Chondrocyte (in vitro differentiated cells): Measurements from ENCODE around the gene GDPD5. TPM values are rescaled to one million over a fixed set of nuclear protein-coding genes. Genes with fewer than 3 reads are reported as not detected.
A peak's percentile ranks its signal among the peaks of the same experiment; 100 is the strongest.

Experiments
- DNase-seq: peaks from one replicate; pipeline ENCODE4 v3.0.0; 2021; ENCODE audit warnings: mixed read lengths, low spot score
- H3K27ac Mint-ChIP-seq: one replicate; pipeline ENCODE4 v1.8.0; 2021; ENCODE audit warnings: mild to moderate bottlenecking, moderate library complexity, mixed read lengths; ENCODE audit not compliant: unreplicated experiment
- H3K27me3 Mint-ChIP-seq: 2 replicates; pipeline ENCODE4 v1.8.0; 2021; ENCODE audit warnings: low read depth, mixed read lengths
- H3K36me3 Mint-ChIP-seq: 2 replicates; pipeline ENCODE4 v1.8.0; 2021; ENCODE audit warnings: low read depth, mixed read lengths
- H3K4me1 Mint-ChIP-seq: 2 replicates; pipeline ENCODE4 v1.8.0; 2021; ENCODE audit warnings: low read depth, mild to moderate bottlenecking, mixed read lengths
- H3K4me3 Mint-ChIP-seq: one replicate; pipeline ENCODE4 v1.8.0; 2021; ENCODE audit warnings: mild to moderate bottlenecking, moderate library complexity, mixed read lengths; ENCODE audit not compliant: unreplicated experiment
- H3K9me3 Mint-ChIP-seq: 2 replicates; pipeline ENCODE4 v1.8.0; 2021; ENCODE audit warnings: low read depth, mixed read lengths
- total RNA-seq: library from RNA; stranded (reverse); gene quantifications from 3 replicates; pipeline ENCODE4 v1.2.1, GENCODE V29; 2021
- TF ChIP-seq, protein P1 (sequence below): fragments of 200-600 bp; sonication (generic); IDR thresholded peaks from 2 replicates; pipeline ENCODE4 v1.5.0; 2021; ENCODE audit warnings: antibody characterized with exemption, mild to moderate bottlenecking, moderate library complexity

GDPD5 gene
- total RNA-seq, 1 donor from 2014 or later = 12.6 TPM

DNA sequence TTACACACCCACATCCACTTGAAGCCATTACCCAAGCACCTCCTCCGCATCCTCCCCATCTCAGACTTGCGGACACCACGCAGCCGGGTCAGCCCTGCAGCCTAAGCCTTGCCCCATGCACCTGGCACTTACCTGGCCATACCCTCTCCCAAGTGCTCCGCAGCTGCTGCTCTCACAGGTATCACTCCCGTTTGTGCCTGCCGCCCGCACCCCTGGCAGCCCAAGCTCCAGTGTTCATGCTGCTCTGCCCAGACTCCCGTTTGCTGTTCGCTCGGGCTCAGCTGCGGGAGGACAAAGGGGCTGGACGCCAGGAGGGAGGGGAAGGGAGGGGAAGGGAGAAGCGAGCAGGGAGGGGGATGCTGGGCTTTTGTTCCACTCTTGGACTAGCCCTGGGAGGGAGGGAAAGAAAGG, 92.8 kb downstream of the GDPD5 start, which contains the start of gene KLHL35:
Gene KLHL35, minus strand, starts transcription at position 293 of the 411 bp plus-strand sequence. CDS start 2,574 bp downstream, outside the sequence.
- Mint-ChIP-seq H3K4me3 (no peak within 1 kb of the TSS), H3K36me3 (peaks cover 4% of the 10 kb centered on the region), H3K27ac (no peak within 1 kb of the TSS), H3K9me3 (peaks cover 3% of the 10 kb centered on the region), H3K4me1 (peaks cover 21% of the 10 kb centered on the region), H3K27me3 (peaks cover 3% of the 10 kb centered on the region)
- TF ChIP-seq, protein P1, sequence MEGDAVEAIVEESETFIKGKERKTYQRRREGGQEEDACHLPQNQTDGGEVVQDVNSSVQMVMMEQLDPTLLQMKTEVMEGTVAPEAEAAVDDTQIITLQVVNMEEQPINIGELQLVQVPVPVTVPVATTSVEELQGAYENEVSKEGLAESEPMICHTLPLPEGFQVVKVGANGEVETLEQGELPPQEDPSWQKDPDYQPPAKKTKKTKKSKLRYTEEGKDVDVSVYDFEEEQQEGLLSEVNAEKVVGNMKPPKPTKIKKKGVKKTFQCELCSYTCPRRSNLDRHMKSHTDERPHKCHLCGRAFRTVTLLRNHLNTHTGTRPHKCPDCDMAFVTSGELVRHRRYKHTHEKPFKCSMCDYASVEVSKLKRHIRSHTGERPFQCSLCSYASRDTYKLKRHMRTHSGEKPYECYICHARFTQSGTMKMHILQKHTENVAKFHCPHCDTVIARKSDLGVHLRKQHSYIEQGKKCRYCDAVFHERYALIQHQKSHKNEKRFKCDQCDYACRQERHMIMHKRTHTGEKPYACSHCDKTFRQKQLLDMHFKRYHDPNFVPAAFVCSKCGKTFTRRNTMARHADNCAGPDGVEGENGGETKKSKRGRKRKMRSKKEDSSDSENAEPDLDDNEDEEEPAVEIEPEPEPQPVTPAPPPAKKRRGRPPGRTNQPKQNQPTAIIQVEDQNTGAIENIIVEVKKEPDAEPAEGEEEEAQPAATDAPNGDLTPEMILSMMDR = no peak
- no peak for DNase-seq

DNA sequence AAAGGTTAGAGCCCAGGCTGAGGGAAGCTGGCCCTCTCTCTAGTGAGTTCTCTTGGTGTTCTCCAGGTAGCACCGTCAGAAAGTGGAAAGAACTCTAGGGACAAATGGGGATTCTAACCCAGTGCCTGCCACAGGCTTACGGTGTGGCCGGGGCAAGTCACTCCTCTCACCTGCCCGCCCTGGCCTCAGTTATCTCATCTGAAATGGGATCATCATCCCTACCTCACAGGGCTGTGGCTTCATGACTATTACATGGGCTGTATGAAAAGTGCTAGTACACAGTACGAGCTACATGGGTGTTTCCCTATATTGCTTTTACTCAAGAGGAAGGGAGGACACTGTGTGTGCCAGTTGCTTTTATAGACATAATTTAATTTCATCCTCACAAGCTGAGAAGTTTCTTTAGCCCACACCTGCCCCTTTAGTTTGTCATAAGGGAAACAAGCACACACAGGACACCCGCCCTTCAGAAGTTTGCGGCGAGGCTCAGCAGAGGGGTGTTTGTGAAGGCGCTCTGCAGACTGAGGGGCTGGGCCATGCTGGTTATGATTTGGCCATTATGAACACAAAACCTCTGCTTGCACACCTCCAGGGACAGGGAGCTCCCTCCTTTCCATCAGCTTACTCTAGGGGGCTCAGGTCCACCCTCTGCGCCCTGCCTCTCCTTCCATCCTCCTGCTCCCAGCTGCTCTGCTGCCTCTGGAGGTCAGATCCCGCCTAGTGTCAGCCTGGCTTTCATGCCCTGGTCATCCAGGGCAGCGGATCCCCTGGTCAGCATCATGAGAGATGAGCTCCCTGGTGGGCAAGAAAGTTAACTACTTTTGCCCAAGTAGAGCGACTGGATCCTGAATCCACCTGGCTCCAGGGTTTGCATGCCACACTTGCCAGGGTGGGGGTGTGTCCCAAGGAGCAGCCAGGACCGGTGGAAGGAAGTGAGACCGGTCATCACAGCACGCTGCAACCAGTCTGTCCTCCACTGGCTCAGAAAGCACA, 93.9 kb downstream of the GDPD5 start:
- Mint-ChIP-seq H3K27me3 (peaks cover 3% of the 10 kb centered on the region), H3K4me1 (peaks cover 21% of the 10 kb centered on the region), H3K4me3 (no peak overlapping the region)

DNA sequence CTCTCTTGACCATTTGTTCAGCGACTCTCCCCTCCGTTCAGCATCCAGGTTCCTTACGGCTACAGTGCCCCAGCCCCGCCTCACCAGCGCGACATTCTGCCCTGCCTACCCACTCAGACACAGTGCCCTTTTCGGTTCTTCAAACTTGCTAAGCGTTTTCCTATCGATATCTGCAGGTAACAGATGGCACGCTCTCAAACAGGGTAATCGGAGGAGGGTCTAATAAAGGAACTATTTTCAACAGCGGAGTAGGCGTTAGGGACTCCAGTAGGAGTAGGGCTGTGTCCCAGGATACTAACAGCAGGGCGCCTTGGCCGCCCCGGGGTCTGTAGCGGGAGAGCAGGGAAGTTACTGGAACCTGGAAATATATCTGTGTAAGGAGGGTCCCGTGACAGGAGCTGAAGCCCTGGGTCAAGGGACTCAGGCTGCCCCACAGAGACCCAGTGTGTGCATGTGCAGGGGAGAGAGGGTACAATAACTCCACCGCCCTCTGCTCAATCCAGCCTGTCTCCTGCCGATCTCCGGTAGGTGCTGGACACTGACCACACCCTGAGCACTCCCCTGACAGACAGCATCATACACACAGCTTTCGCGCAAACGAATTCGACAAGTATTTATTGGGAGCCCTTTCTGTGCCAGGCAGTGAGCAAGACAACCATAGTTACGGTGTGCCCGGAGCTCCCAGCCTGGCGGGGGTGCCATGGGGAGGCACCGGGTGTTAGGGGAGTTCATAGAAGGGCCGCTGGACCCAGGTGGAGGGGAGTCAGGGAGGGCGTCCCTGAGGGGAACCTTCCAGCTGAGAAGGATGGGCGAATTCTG, 94.8 kb downstream of the GDPD5 start:
- H3K27ac Mint-ChIP-seq = peak overlapping the region; percentile 59
- H3K4me3 Mint-ChIP-seq = peak overlapping the region; percentile 72
- peaks cover 3% of the 10 kb centered on the region for H3K27me3 Mint-ChIP-seq
- DNase-seq = peak; percentile 53
- H3K36me3 Mint-ChIP-seq = peaks cover 4% of the 10 kb centered on the region
- TF ChIP-seq, protein P1 = no peak
- peaks cover 21% of the 10 kb centered on the region for H3K4me1 Mint-ChIP-seq
- peaks cover 3% of the 10 kb centered on the region for H3K9me3 Mint-ChIP-seq

More for the DNA sequence above, 93.9 kb downstream of the GDPD5 start:
- peak; percentile 52 for DNase-seq
- Mint-ChIP-seq H3K36me3 (peaks cover 4% of the 10 kb centered on the region), H3K27ac (no peak overlapping the region), H3K9me3 (peaks cover 3% of the 10 kb centered on the region)
- TF ChIP-seq, protein P1 = no peak

DNA sequence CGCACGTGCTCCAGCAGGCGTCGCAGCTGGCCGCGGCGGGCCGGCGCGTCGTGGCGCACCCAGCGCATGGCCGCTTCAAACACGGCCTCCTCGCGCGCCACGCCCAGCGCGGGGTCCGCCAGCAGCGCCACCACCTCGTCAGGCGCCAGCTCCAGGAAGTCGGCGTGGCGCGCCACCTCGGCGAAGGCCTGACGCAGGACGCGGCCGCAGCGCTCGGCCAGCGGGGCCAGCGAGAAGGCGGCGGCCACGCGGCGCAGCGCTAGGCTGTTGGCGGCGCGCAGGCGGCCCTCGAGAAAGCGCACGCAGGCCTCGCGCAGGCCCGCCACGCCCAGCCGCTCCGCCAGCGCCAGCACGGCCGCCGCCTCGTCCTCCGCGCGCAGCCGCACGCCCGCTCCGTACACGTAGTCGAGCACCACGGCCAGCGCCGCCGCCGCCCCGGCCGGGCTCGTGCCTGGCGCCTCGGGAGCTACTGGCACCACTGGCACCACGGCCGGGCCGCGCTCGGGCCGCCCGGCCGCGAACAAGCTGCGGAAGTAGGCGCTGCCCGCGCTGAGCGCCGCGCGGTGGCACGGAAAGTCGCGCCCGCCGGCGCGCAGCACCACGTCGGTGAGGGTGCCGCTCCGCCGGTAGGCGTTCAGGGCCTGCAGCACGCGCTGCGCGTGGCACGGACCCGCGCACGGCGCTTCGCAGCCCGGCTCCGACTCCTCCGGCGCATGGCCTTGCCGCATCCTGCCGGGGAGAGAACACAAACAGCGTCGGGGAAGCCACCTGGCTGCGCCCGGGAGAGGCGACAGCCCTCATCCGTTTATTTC, 95.6 kb downstream of the GDPD5 start:
- H3K27me3 Mint-ChIP-seq = peaks cover 3% of the 10 kb centered on the region

More for the DNA sequence above, 95.6 kb downstream of the GDPD5 start:
- Mint-ChIP-seq H3K36me3 (peaks cover 4% of the 10 kb centered on the region), H3K9me3 (peaks cover 3% of the 10 kb centered on the region), H3K4me1 (peaks cover 21% of the 10 kb centered on the region), H3K27ac (peak overlapping the region; percentile 59), H3K4me3 (peak overlapping the region; percentile 72)
- TF ChIP-seq, protein P1 = peak; percentile 45
- no peak for DNase-seq
